ENCODE results near the gene CEMIP. TPM values are rescaled to one million over a fixed set of nuclear protein-coding genes. Genes with fewer than 3 reads are reported as not detected.

The CEMIP gene
- polyA plus RNA-seq, 3 donors, result not detected

DNA sequence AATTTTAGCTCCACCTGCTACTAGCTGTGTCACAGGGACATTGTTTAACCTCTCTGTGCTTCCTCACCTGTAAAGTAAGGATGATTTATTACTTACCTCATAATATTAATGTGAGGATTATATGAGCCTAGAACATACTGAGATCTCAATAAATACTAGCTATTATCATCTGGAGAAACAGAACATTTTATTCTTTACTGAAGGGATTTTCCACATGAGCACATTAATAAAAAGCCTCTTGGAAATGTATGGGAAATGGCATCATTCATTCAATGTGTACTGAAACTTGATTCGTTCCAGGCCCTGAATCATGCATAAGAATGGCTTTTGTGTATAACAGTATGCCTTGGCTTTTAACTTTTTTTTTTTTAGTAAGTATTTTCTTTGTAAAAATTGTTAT, 11.0 kb upstream of the CEMIP start:
- Histone ChIP-seq H3K4me2 (replicated peaks; ENCODE audit: extremely low read depth, low read length, poor library complexity, severe bottlenecking) (no peak overlapping the region), H3K9ac (ENCODE audit: insufficient read depth, low read length, poor library complexity, severe bottlenecking) (no peak overlapping the region), H3K4me3 (replicated peaks in 1 of 3; ENCODE audit: low read depth in 2 of 3, low read length in 3 of 3) (no peak overlapping the region), H3K36me3 (replicated peaks in 1 of 2; ENCODE audit: control insufficient read depth in 1 of 2, insufficient read depth in 2 of 2, low read length in 2 of 2) (no peaks in the 10 kb centered on the region), H2AFZ (ENCODE audit: insufficient read depth, low read depth, low read length, poor library complexity, severe bottlenecking) (no peak overlapping the region), H3K79me2 (ENCODE audit: insufficient read depth, low read length) (no peaks in the 10 kb centered on the region), H3K27ac (ENCODE audit: low read depth in 1 of 2, low read length in 2 of 2) (no peak overlapping the region), H3K9me3 (replicated peaks in 1 of 2; ENCODE audit: control insufficient read depth in 1 of 2, insufficient read depth in 1 of 2, low read length in 2 of 2) (no peaks in the 10 kb centered on the region), H3K27me3 (ENCODE audit: control insufficient read depth in 2 of 2, insufficient read depth in 2 of 2, low read length in 2 of 2) (no peaks in the 10 kb centered on the region), H3K4me1 (ENCODE audit: control insufficient read depth in 1 of 2, insufficient read depth in 2 of 2, low read length in 2 of 2) (no peaks in the 10 kb centered on the region), H4K20me1 (ENCODE audit: insufficient read depth, low read length) (no peaks in the 10 kb centered on the region)
- peaks cover 0 to 6% (median 0%) of the 10 kb centered on the region in 3 donors for H3K27me3 Mint-ChIP-seq (ENCODE audit: low read depth in 3 of 3)
- peaks cover 0 to 3% (median 0%) of the 10 kb centered on the region in 7 donors for H3K9me3 Mint-ChIP-seq
- H3K36me3 Mint-ChIP-seq, result no peaks in the 10 kb centered on the region
- H3K4me1 Mint-ChIP-seq, result no peaks in the 10 kb centered on the region
- DNase-seq, result no peak
- H3K27ac Mint-ChIP-seq, result no peak overlapping the region
- TF ChIP-seq, protein P1, sequence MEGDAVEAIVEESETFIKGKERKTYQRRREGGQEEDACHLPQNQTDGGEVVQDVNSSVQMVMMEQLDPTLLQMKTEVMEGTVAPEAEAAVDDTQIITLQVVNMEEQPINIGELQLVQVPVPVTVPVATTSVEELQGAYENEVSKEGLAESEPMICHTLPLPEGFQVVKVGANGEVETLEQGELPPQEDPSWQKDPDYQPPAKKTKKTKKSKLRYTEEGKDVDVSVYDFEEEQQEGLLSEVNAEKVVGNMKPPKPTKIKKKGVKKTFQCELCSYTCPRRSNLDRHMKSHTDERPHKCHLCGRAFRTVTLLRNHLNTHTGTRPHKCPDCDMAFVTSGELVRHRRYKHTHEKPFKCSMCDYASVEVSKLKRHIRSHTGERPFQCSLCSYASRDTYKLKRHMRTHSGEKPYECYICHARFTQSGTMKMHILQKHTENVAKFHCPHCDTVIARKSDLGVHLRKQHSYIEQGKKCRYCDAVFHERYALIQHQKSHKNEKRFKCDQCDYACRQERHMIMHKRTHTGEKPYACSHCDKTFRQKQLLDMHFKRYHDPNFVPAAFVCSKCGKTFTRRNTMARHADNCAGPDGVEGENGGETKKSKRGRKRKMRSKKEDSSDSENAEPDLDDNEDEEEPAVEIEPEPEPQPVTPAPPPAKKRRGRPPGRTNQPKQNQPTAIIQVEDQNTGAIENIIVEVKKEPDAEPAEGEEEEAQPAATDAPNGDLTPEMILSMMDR (IDR thresholded peaks at IDR 0.05), result no peak
- H3K4me3 Mint-ChIP-seq, result no peak overlapping the region
- 100% methylated on average over 1 of the region's 1 CpG for WGBS (ENCODE audit: insufficient coverage)
- intact Hi-C loops (cut with micrococcal nuclease), result no loop called here

DNA sequence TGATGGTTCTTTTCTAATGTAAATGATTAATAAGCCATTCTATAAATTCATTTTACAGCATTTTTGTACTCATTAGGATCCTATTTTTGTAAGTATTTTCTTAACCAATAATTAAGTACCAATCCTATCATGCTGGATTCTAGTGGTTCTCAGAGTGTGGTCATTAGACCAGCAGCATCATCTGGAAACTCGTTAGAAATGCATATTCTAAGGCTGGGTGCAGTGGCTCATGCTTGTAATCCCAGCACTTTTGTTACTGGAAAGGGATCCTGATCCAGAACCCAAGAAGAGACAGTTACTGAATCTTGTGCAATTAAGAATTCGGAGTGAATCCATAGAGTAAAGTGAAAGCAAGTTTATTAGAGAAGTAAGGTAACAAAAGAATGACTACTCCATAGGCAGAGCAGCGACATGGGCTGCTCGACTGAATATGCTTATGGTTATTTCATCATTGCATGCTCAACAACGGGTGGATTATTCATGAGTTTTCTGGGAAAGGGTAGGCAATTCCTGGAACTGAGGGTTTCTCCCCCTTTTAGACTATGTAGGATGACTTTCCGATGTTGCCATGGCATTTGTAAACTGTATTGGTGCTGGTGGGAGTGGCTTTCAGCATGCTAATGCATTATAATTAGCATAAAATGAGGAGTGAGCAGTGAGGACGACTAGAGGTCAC, 9.9 kb upstream of the CEMIP start:
- no peak overlapping the region for H3K27ac Mint-ChIP-seq
- no peak overlapping the region for H3K4me3 ChIP-seq (replicated peaks in 1 of 3; ENCODE audit: low read depth in 2 of 3, low read length in 3 of 3)
- H4K20me1 ChIP-seq (ENCODE audit: insufficient read depth, low read length), result no peaks in the 10 kb centered on the region
- no peak overlapping the region for H3K4me2 ChIP-seq (replicated peaks; ENCODE audit: extremely low read depth, low read length, poor library complexity, severe bottlenecking)
- H3K27ac ChIP-seq (ENCODE audit: low read depth in 1 of 2, low read length in 2 of 2), result no peak overlapping the region
- H3K4me1 Mint-ChIP-seq, result no peaks in the 10 kb centered on the region
- H3K9me3 ChIP-seq (replicated peaks in 1 of 2; ENCODE audit: control insufficient read depth in 1 of 2, insufficient read depth in 1 of 2, low read length in 2 of 2), result no peaks in the 10 kb centered on the region
- TF ChIP-seq, protein P1 (IDR thresholded peaks at IDR 0.05), result no peak
- H3K79me2 ChIP-seq (ENCODE audit: insufficient read depth, low read length), result no peaks in the 10 kb centered on the region
- H3K27me3 ChIP-seq (ENCODE audit: control insufficient read depth in 2 of 2, insufficient read depth in 2 of 2, low read length in 2 of 2), result no peaks in the 10 kb centered on the region
- H3K36me3 ChIP-seq (replicated peaks in 1 of 2; ENCODE audit: control insufficient read depth in 1 of 2, insufficient read depth in 2 of 2, low read length in 2 of 2), result no peaks in the 10 kb centered on the region
- intact Hi-C loops (cut with micrococcal nuclease), result no loop called here
- peaks cover 0 to 3% (median 0%) of the 10 kb centered on the region in 7 donors for H3K9me3 Mint-ChIP-seq
- H2AFZ ChIP-seq (ENCODE audit: insufficient read depth, low read depth, low read length, poor library complexity, severe bottlenecking), result no peak overlapping the region
- DNase-seq, result no peak
- no peak overlapping the region for H3K4me3 Mint-ChIP-seq
- no peaks in the 10 kb centered on the region for H3K4me1 ChIP-seq (ENCODE audit: control insufficient read depth in 1 of 2, insufficient read depth in 2 of 2, low read length in 2 of 2)
- H3K27me3 Mint-ChIP-seq (ENCODE audit: low read depth in 3 of 3), result peaks cover 0 to 6% (median 0%) of the 10 kb centered on the region in 3 donors
- H3K9ac ChIP-seq (ENCODE audit: insufficient read depth, low read length, poor library complexity, severe bottlenecking), result no peak overlapping the region
- H3K36me3 Mint-ChIP-seq, result no peaks in the 10 kb centered on the region
- WGBS (ENCODE audit: insufficient coverage), result 86% methylated on average over 7 of the region's 7 CpGs
